HCT116 (cell line): Measurements from ENCODE around the gene CALN1. TPM values are rescaled to one million over a fixed set of nuclear protein-coding genes. Genes with fewer than 3 reads are reported as not detected.

Experiments
- ATAC-seq: fragments of 200-7000 bp; cut with Tn5 transposase; 2 replicates; pipeline ENCODE4 v1.9.1; 2020; ENCODE audit warnings: mild to moderate bottlenecking, moderate library complexity
- BruUV-seq: library from RNA; stranded (reverse); fragments of 400-500 nt; replicated peaks from 2 replicates; lab custom pipeline; 2021; lab: Mats Ljungman, UMichigan
- CTCF ChIA-PET: fragments of 300-600 bp; sonication (Branson Sonifier 250); formaldehyde crosslinking; loops from one replicate; lab custom pipeline; 2021; ENCODE audit warnings: antibody characterized with exemption; lab: Charles Lee
- POLR2A ChIA-PET: fragments of 300-600, 350-600 bp; sonication (Branson Sonifier 250); formaldehyde crosslinking; loops from one replicate; lab custom pipeline; 2021; ENCODE audit warnings: antibody characterized with exemption; lab: Charles Lee
- RAD21 ChIA-PET, 2 experiments: fragments of 300-600 bp; sonication (Branson Sonifier 250); formaldehyde crosslinking; loops; one replicate each; lab custom pipeline; 2023; ENCODE audit warnings: low total read pairs in 2 of 2; ENCODE audit not compliant: uncharacterized antibody in 2 of 2, unreplicated experiment in 2 of 2, low non-redundant PET in 1 of 2; lab: Charles Lee
- DNase-seq: peaks from one replicate; pipeline ENCODE4 v3.0.0-alpha.2; 2010; ENCODE audit warnings: low read depth, low spot score
- H2AFZ ChIP-seq: fragments of 200-600 bp; shearing (Covaris generic), sonication (generic); 2 replicates; pipeline ENCODE4 v1.6.1; 2017; ENCODE audit warnings: low read depth, mixed run types, mixed read lengths, antibody characterized with exemption, low read length; ENCODE audit not compliant: poor library complexity, severe bottlenecking
- H3K27ac ChIP-seq: 2 replicates; pipeline ENCODE4 v1.5.1; 2012; ENCODE audit warnings: low read depth, low read length
- H3K27me3 ChIP-seq: fragments of 200-600 bp; sonication (generic); 2 replicates; pipeline ENCODE4 v1.6.1; 2016; ENCODE audit warnings: mixed run types, low read length, mixed read lengths; ENCODE audit not compliant: insufficient read depth
- H3K36me3 ChIP-seq, 2 experiments: fragments of 200-500 bp in 1 of 2; fragments of 200-600 bp in 1 of 2; sonication (Bioruptor generic) in 1 of 2; sonication (generic) in 1 of 2; 2 replicates each; pipeline versions ENCODE4 v1.5.1 to v1.6.1; 2014 to 2016; ENCODE audit warnings: low read length in 2 of 2, inconsistent platforms in 1 of 2, mixed read lengths in 1 of 2, mixed run types in 1 of 2; ENCODE audit not compliant: insufficient read depth in 2 of 2, control insufficient read depth in 1 of 2
- H3K4me1 ChIP-seq, 2 experiments: fragments of 200-600 bp in 1 of 2; sonication (generic) in 1 of 2; 2 replicates each; pipeline versions ENCODE4 v1.5.1 to v1.6.1; 2012 to 2017; ENCODE audit warnings: low read length in 2 of 2, inconsistent platforms in 1 of 2, mild to moderate bottlenecking in 1 of 2, mixed read lengths in 1 of 2, mixed run types in 1 of 2, moderate library complexity in 1 of 2; ENCODE audit not compliant: insufficient read depth in 2 of 2, control insufficient read depth in 1 of 2
- H3K4me2 ChIP-seq: fragments of 200-600 bp; sonication (generic); 2 replicates; pipeline ENCODE4 v1.6.1; 2017; ENCODE audit warnings: mixed run types, low read length, mixed read lengths
- H3K4me3 ChIP-seq, 2 experiments: fragments of 200-600 bp in 1 of 2; sonication (generic) in 1 of 2; replicated peaks in 1 of 2; 2 replicates each; pipeline ENCODE4 v1.5.1; 2011 to 2016; ENCODE audit warnings: low read length in 2 of 2, control low read depth in 1 of 2, low read depth in 1 of 2, mild to moderate bottlenecking in 1 of 2, mixed read lengths in 1 of 2, mixed run types in 1 of 2
- H3K79me2 ChIP-seq: fragments of 200-600 bp; sonication (generic); 2 replicates; pipeline ENCODE4 v1.6.1; 2017; ENCODE audit warnings: mild to moderate bottlenecking, mixed run types, low read length, moderate library complexity, mixed read lengths; ENCODE audit not compliant: insufficient read depth
- H3K9ac ChIP-seq: fragments of 200-600 bp; sonication (generic); 2 replicates; pipeline ENCODE4 v1.6.1; 2016; ENCODE audit warnings: low read length, mixed read lengths
- H3K9me2 ChIP-seq: fragments of 200-600 bp; sonication (generic), shearing (Covaris generic); 2 replicates; pipeline ENCODE4 v1.6.1; 2017; ENCODE audit warnings: mixed run types, mild to moderate bottlenecking, moderate library complexity; ENCODE audit not compliant: insufficient read depth
- H3K9me3 ChIP-seq, 2 experiments: fragments of 200-500 bp in 1 of 2; fragments of 200-600 bp in 1 of 2; sonication (Bioruptor generic) in 1 of 2; sonication (generic) in 1 of 2; 2 replicates each; pipeline ENCODE4 v1.6.1; 2014 to 2017; ENCODE audit warnings: low read length in 2 of 2, mixed read lengths in 2 of 2, inconsistent platforms in 1 of 2, low read depth in 1 of 2, mild to moderate bottlenecking in 1 of 2, mixed run types in 1 of 2, moderate library complexity in 1 of 2; ENCODE audit not compliant: control insufficient read depth in 1 of 2, insufficient read depth in 1 of 2
- H4K20me1 ChIP-seq: fragments of 200-600 bp; sonication (generic), shearing (Covaris generic); 2 replicates; pipeline ENCODE4 v1.6.1; 2017; ENCODE audit warnings: mixed run types, mild to moderate bottlenecking, moderate library complexity; ENCODE audit not compliant: insufficient read depth
- ATF3 ChIP-seq: IDR thresholded peaks from 2 replicates; pipeline ENCODE4 v1.6.1; 2012
- CBX3 ChIP-seq: IDR thresholded peaks from 2 replicates; pipeline ENCODE4 v1.6.1; 2012; ENCODE audit warnings: low read depth
- CEBPB ChIP-seq: IDR thresholded peaks from 2 replicates; pipeline ENCODE4 v1.6.1; 2012; ENCODE audit warnings: low read depth
- CTCF ChIP-seq, 3 experiments: fragments of 200-600 bp in 1 of 3; sonication (generic) in 1 of 3; IDR thresholded peaks in 2 of 3; conservative IDR thresholded peaks in 1 of 3; 2 replicates each; pipeline ENCODE4 v1.5.1; 2012 to 2017; ENCODE audit warnings: low read depth in 2 of 3, low read length in 2 of 3, antibody characterized with exemption in 1 of 3, borderline replicate concordance in 1 of 3, control low read depth in 1 of 3, mild to moderate bottlenecking in 1 of 3, mixed read lengths in 1 of 3, mixed run types in 1 of 3, moderate library complexity in 1 of 3; ENCODE audit not compliant: insufficient read depth in 1 of 3
- EGR1 ChIP-seq: IDR thresholded peaks from 2 replicates; pipeline ENCODE4 v1.6.1; 2012; ENCODE audit warnings: low read depth
- ELF1 ChIP-seq: IDR thresholded peaks from 2 replicates; pipeline ENCODE4 v1.6.1; 2012; ENCODE audit warnings: low read depth, borderline replicate concordance
- EZH2 ChIP-seq: fragments of 200-600 bp; sonication (generic); IDR thresholded peaks from 2 replicates; pipeline ENCODE4 v1.6.1; 2017; ENCODE audit warnings: antibody characterized with exemption, mixed run types
- EZH2phosphoT487 ChIP-seq: fragments of 200-600 bp; IDR thresholded peaks from 2 replicates; pipeline ENCODE4 v1.6.1; 2018; ENCODE audit warnings: antibody characterized with exemption, borderline replicate concordance
- JUND ChIP-seq: IDR thresholded peaks from 2 replicates; pipeline ENCODE4 v1.6.1; 2012
- MAX ChIP-seq: IDR thresholded peaks from 2 replicates; pipeline ENCODE4 v1.6.1; 2012
- RAD21 ChIP-seq: IDR thresholded peaks from 2 replicates; pipeline ENCODE4 v1.6.1; 2012; ENCODE audit warnings: low read depth, mild to moderate bottlenecking
- SIN3A ChIP-seq: IDR thresholded peaks from 2 replicates; pipeline ENCODE4 v1.6.1; 2012; ENCODE audit warnings: low read depth
- TCF7L2 ChIP-seq: IDR thresholded peaks from 2 replicates; pipeline ENCODE4 v1.7.0; 2011; ENCODE audit warnings: borderline replicate concordance, inconsistent platforms; ENCODE audit not compliant: insufficient read depth, insufficient read length; ENCODE audit errors: extremely low read depth
- YY1 ChIP-seq: IDR thresholded peaks from 2 replicates; pipeline ENCODE4 v1.6.1; 2011; ENCODE audit warnings: low read length, low read depth, moderate library complexity, mild to moderate bottlenecking; ENCODE audit not compliant: insufficient replicate concordance; ENCODE audit errors: extremely low read depth
- ZFX ChIP-seq: fragments of 450-650 bp; IDR thresholded peaks from 2 replicates; pipeline ENCODE4 v1.6.1; 2017
- ZNF274 ChIP-seq: fragments of 200-500 bp; sonication (Bioruptor generic); IDR thresholded peaks from 2 replicates; pipeline ENCODE4 v1.6.1; 2014; ENCODE audit warnings: mild to moderate bottlenecking, low read depth, low read length, inconsistent platforms
- intact Hi-C: fragments of 100-400 bp; cut with micrococcal nuclease; formaldehyde crosslinking; loops from 2 replicates; pipeline ENCODE4 v1.10.0; 2022
- total RNA-seq: library from RNA; stranded (reverse); gene quantifications from one replicate; pipeline ENCODE4 v1.2.1, GENCODE V29; 2021; ENCODE audit not compliant: unreplicated experiment

Gene CALN1
- total RNA-seq, 1 experiment from 2014 or later: 0.17 TPM

GRCh38 chr7:71782051-71782450, 630.1 kb downstream of the CALN1 start:
- Histone ChIP-seq H3K4me3 (no peak overlapping the region), H3K27ac (no peak overlapping the region), H3K4me1 (no peaks in the 10 kb centered on the region), H3K36me3 (no peaks in the 10 kb centered on the region), H4K20me1 (no peaks in the 10 kb centered on the region), H3K9ac (no peak overlapping the region), H3K9me2 (no peaks in the 10 kb centered on the region), H3K9me3 (peaks cover 7 to 14% of the 10 kb centered on the region in 2 experiments; a peak in 2 of 4 replicates), H3K79me2 (no peaks in the 10 kb centered on the region), H2AFZ (no peak overlapping the region), H3K4me2 (no peak overlapping the region), H3K27me3 (no peaks in the 10 kb centered on the region)
- intact Hi-C loops: no loop called here
- no peak for ATAC-seq
- POLR2A ChIA-PET: no interaction called here
- CTCF ChIA-PET: no interaction called here
- no peak for DNase-seq
- RAD21 ChIA-PET: no interaction called here
- no TSS peak for BruUV-seq
- TF ChIP-seq ZNF274: no peak
- TF ChIP-seq EGR1: no peak
- TF ChIP-seq CTCF (IDR thresholded peaks at IDR 0.05 in 2 of 3, conservative IDR thresholded peaks at IDR 0.05 in 1 of 3; ENCODE audit: borderline replicate concordance in 1 of 3, insufficient read depth in 1 of 3, low read depth in 2 of 3, low read length in 2 of 3): no peak
- no peak for TF ChIP-seq ATF3
- no peak for TF ChIP-seq MAX
- no peak for TF ChIP-seq RAD21
- no peak for TF ChIP-seq CEBPB
- TF ChIP-seq ELF1: no peak
- TF ChIP-seq YY1: no peak
- TF ChIP-seq TCF7L2: no peak
- TF ChIP-seq EZH2phosphoT487: no peak
- no peak for TF ChIP-seq EZH2
- TF ChIP-seq JUND: no peak
- no peak for TF ChIP-seq SIN3A
- no peak for TF ChIP-seq ZFX
- no peak for TF ChIP-seq CBX3
